Spleen (tissue), 11 donors: ENCODE results near the gene RPLP2. TPM values are rescaled to one million over a fixed set of nuclear protein-coding genes. Genes with fewer than 3 reads are reported as not detected.

Experiments used
- DNase-seq: peaks from one replicate; pipeline ENCODE4 v3.0.0-alpha.2; 2020
- H3K27ac ChIP-seq, 8 donors: fragments of 200-600 bp; sonication (generic) in 7 of 8; 1 replicate in 4 of 8; 2 replicates in 4 of 8; pipeline versions ENCODE4 v1.5.0 to v1.8.0; 2016 to 2021; ENCODE audit warnings: inconsistent platforms in 4 of 8, mild to moderate bottlenecking in 4 of 8, moderate library complexity in 1 of 8
- H3K27me3 ChIP-seq, 7 donors: fragments of 200-600 bp; sonication (generic) in 6 of 7; replicated peaks in 1 of 7; 1 replicate in 4 of 7; 2 replicates in 3 of 7; pipeline versions ENCODE4 v1.5.0 to v1.8.0; 2016 to 2021; ENCODE audit warnings: inconsistent platforms in 3 of 7, mild to moderate bottlenecking in 1 of 7
- H3K36me3 ChIP-seq, 6 donors: fragments of 200-600 bp; sonication (generic) in 5 of 6; 1 replicate in 4 of 6; 2 replicates in 2 of 6; pipeline versions ENCODE4 v1.5.0 to v1.8.0; 2016 to 2021; ENCODE audit warnings: inconsistent platforms in 2 of 6
- H3K4me1 ChIP-seq, 6 donors: fragments of 200-600 bp; sonication (generic) in 5 of 6; 1 replicate in 3 of 6; 2 replicates in 3 of 6; pipeline versions ENCODE4 v1.5.0 to v1.8.0; 2016 to 2021; ENCODE audit warnings: inconsistent platforms in 3 of 6
- H3K4me3 ChIP-seq, 8 donors: fragments of 200-600 bp; sonication (generic) in 7 of 8; 1 replicate in 4 of 8; 2 replicates in 4 of 8; pipeline versions ENCODE4 v1.5.0 to v1.8.0; 2016 to 2021; ENCODE audit warnings: inconsistent platforms in 4 of 8, mild to moderate bottlenecking in 4 of 8, moderate library complexity in 2 of 8
- H3K9me3 ChIP-seq, 8 donors: fragments of 200-600 bp; sonication (generic) in 7 of 8; 1 replicate in 4 of 8; 2 replicates in 4 of 8; pipeline versions ENCODE4 v1.5.0 to v1.8.0; 2016 to 2021; ENCODE audit warnings: inconsistent platforms in 4 of 8
- POLR2A ChIP-seq, 3 donors: fragments of 450-650 bp; IDR thresholded peaks; one replicate each; pipeline ENCODE4 v1.5.1; 2017; ENCODE audit warnings: antibody characterized with exemption in 3 of 3, mild to moderate bottlenecking in 1 of 3
- POLR2AphosphoS5 ChIP-seq, 3 donors: sonication (generic); formaldehyde crosslinking; IDR thresholded peaks; one replicate each; pipeline ENCODE4 v1.5.1; 2017; ENCODE audit warnings: antibody characterized with exemption in 3 of 3
- WGBS, 5 donors: extraction: QIAGEN DNeasy Blood & Tissue Kit in 3 of 5; methylation state at CpG; one replicate each; pipeline versions ENCODE4 v1.1.5 to v1.1.7; 2013 to 2018; 5-methylcytosine and 5-hydroxymethylcytosine counted together
- intact Hi-C: fragments of 100-400 bp; cut with DNase I; formaldehyde crosslinking; loops from one replicate; pipeline ENCODE4 v1.15.0; 2023; ENCODE audit warnings: low total_unique reads
- polyA plus RNA-seq, 3 donors: library from polyadenylated mRNA; stranded (reverse); fragments of 200-250 nt; gene quantifications; one replicate each; pipeline ENCODE4 v1.2.1, GENCODE V29; 2013
- total RNA-seq, 7 donors: library from RNA; depleted of rRNA in 3 of 7; stranded (reverse); fragments of >200 nt in 3 of 7; fragmentation: NEBNext Ultra II Directional in 4 of 7; extraction: Animal tissue kit (Norgen Biotek cat#: 25700) in 4 of 7; gene quantifications; one replicate each; pipeline versions ENCODE4 v1.1.0 to v1.2.1, GENCODE V29; 2016 to 2021
- TF ChIP-seq, protein P1 (sequence below), 11 experiments: fragments of 200-600 bp in 7 of 11; fragments of 450-650 bp in 4 of 11; sonication (generic) in 4 of 11; IDR thresholded peaks in 8 of 11; conservative IDR thresholded peaks in 3 of 11; 1 replicate in 7 of 11; 2 replicates in 4 of 11; pipeline versions ENCODE4 v1.4.0 to v1.8.0; 2016 to 2021; ENCODE audit warnings: antibody characterized with exemption in 11 of 11, inconsistent platforms in 4 of 11, mild to moderate bottlenecking in 1 of 11
- donor health status: healthy with polysubstance abuse.
- donor health status: DM: no; HTN: no; CAD: no; lungs with moderate emphysema.
- donor health status: DM: no; HTN: no; CAD: no.
- donor health status: Bipolar disorder and iron deficiency.
- donor health status: healthy.
- donor health status: DM: no; HTN: no; CAD: no.
- donor health status: DM: yes; HTN: yes; CAD: no.

Gene RPLP2
- total and polyA plus RNA-seq, 10 donors, result 514 to 3,944 (median 2,380) TPM

GRCh38 chr11:856397-856796 lies 46.6 kb downstream of the RPLP2 start:
- TF ChIP-seq POLR2AphosphoS5 (IDR thresholded peaks at IDR 0.05) (no peak), POLR2A (IDR thresholded peaks at IDR 0.05) (no peak)
- TF ChIP-seq, protein P1, sequence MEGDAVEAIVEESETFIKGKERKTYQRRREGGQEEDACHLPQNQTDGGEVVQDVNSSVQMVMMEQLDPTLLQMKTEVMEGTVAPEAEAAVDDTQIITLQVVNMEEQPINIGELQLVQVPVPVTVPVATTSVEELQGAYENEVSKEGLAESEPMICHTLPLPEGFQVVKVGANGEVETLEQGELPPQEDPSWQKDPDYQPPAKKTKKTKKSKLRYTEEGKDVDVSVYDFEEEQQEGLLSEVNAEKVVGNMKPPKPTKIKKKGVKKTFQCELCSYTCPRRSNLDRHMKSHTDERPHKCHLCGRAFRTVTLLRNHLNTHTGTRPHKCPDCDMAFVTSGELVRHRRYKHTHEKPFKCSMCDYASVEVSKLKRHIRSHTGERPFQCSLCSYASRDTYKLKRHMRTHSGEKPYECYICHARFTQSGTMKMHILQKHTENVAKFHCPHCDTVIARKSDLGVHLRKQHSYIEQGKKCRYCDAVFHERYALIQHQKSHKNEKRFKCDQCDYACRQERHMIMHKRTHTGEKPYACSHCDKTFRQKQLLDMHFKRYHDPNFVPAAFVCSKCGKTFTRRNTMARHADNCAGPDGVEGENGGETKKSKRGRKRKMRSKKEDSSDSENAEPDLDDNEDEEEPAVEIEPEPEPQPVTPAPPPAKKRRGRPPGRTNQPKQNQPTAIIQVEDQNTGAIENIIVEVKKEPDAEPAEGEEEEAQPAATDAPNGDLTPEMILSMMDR (IDR thresholded peaks at IDR 0.05 in 8 of 11, conservative IDR thresholded peaks at IDR 0.05 in 3 of 11), result no peak
- no peak for DNase-seq
- intact Hi-C loops, result no loop called here
- H3K27me3 ChIP-seq, result no peaks in the 10 kb centered on the region
- peaks cover 0 to 12% (median 0%) of the 10 kb centered on the region in 6 donors for H3K36me3 ChIP-seq
- no peak overlapping the region for H3K4me3 ChIP-seq
- H3K27ac ChIP-seq, result peak overlapping the region in 3 of 8 donors; percentile 28 to 38 (median 30)
- no peaks in the 10 kb centered on the region for H3K9me3 ChIP-seq
- peaks cover 0 to 67% (median 24%) of the 10 kb centered on the region in 6 donors for H3K4me1 ChIP-seq
- WGBS, 5 donors, result 74 to 95% (median 76%) methylated on average over 4 to 8 of the region's 8 CpGs

GRCh38 chr11:858053-858761 lies 48.4 kb downstream of the RPLP2 start:
- 79 to 89% (median 83%) methylated on average over 27 of the region's 27 CpGs for WGBS, 5 donors
- no peak for DNase-seq
- H3K4me3 ChIP-seq, result no peak overlapping the region
- H3K36me3 ChIP-seq, result peaks cover 0 to 22% (median 0%) of the 10 kb centered on the region in 6 donors
- no peaks in the 10 kb centered on the region for H3K9me3 ChIP-seq
- H3K4me1 ChIP-seq, result peaks cover 0 to 77% (median 32%) of the 10 kb centered on the region in 6 donors
- TF ChIP-seq POLR2AphosphoS5 (IDR thresholded peaks at IDR 0.05), result peak; percentile 15 to 48 (median 37)
- no peak for TF ChIP-seq POLR2A (IDR thresholded peaks at IDR 0.05)
- H3K27ac ChIP-seq, result peak overlapping the region in 1 of 8 donors; percentile 3
- no peaks in the 10 kb centered on the region for H3K27me3 ChIP-seq
- intact Hi-C loops, result no loop called here

DNA sequence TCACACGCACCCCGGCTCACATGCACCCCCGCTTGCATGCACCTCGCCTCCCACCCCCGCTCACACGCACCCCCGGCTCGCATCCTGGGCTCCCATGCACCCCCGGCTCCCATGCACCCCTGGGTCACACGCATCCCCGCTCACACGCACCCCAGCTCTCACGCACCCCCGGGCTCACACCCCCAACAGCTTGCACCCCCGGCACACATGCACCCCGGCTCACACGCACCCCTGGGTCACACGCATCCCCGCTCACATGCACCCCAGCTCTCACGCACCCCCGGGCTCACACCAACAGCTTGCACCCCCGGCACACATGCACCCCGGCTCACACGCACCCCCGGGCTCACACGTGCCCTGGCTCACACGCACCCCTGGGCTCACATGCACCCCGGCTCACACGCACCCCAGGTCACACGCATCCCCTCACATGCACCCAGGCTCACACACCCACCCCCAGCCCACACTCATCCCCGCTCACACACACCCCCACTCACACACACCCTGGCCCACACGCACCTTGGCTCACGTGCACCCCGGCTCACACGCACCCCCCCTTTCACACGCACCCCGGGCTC lies 49.1 kb downstream of the RPLP2 start:
- no peak for TF ChIP-seq POLR2AphosphoS5 (IDR thresholded peaks at IDR 0.05)
- TF ChIP-seq, protein P1 (IDR thresholded peaks at IDR 0.05 in 8 of 11, conservative IDR thresholded peaks at IDR 0.05 in 3 of 11), result no peak
- TF ChIP-seq POLR2A (IDR thresholded peaks at IDR 0.05), result no peak
- intact Hi-C loops, result no loop called here

GRCh38 chr11:859394-860131 lies 49.8 kb downstream of the RPLP2 start:
- TF ChIP-seq POLR2A (IDR thresholded peaks at IDR 0.05), result no peak
- TF ChIP-seq POLR2AphosphoS5 (IDR thresholded peaks at IDR 0.05), result peak in 2 of 3 donors; percentile 56 to 63
- DNase-seq, result no peak
- no peaks in the 10 kb centered on the region for H3K27me3 ChIP-seq
- peak overlapping the region in 1 of 8 donors; percentile 15 for H3K4me3 ChIP-seq
- intact Hi-C loops, result no loop called here
- peaks cover 0 to 77% (median 32%) of the 10 kb centered on the region in 6 donors for H3K4me1 ChIP-seq
- whole genome bisulfite sequencing, 5 donors, result 48 to 77% (median 73%) methylated on average over 12 to 31 of the region's 31 CpGs
- peak overlapping the region in 5 of 8 donors; percentile 15 to 54 (median 29) for H3K27ac ChIP-seq
- no peaks in the 10 kb centered on the region for H3K9me3 ChIP-seq
- peaks cover 0 to 24% (median 0%) of the 10 kb centered on the region in 6 donors for H3K36me3 ChIP-seq

More for the DNA sequence above, 49.1 kb downstream of the RPLP2 start:
- peaks cover 0 to 77% (median 32%) of the 10 kb centered on the region in 6 donors for H3K4me1 ChIP-seq
- no peak overlapping the region for H3K27ac ChIP-seq
- H3K27me3 ChIP-seq, result no peaks in the 10 kb centered on the region
- DNase-seq, result no peak
- H3K4me3 ChIP-seq, result no peak overlapping the region
- 90 to 96% (median 93%) methylated on average over 32 to 37 of the region's 37 CpGs for WGBS, 5 donors
- peaks cover 0 to 22% (median 0%) of the 10 kb centered on the region in 6 donors for H3K36me3 ChIP-seq
- H3K9me3 ChIP-seq, result no peaks in the 10 kb centered on the region
